ENCODE measurements around the gene TUBA3C. TPM values are rescaled to one million over a fixed set of nuclear protein-coding genes. Genes with fewer than 3 reads are reported as not detected.

Gene TUBA3C
- total RNA-seq, 2 donors from 2014 or later, result 87.1 TPM; not detected in 1

- intact Hi-C loops (cut with DNase I), result no loop called here
- peak; percentile 1 for DNase-seq (ENCODE audit: low spot score)
- no peaks in the 10 kb centered on the region for H3K27me3 ChIP-seq (replicated peaks; ENCODE audit: insufficient read depth)
- H3K27ac ChIP-seq, result no peak overlapping the region
- TF ChIP-seq CTCF (IDR thresholded peaks at IDR 0.05) (no peak), POLR2A (IDR thresholded peaks at IDR 0.05) (no peak)
- no peaks in the 10 kb centered on the region for H3K4me1 ChIP-seq (replicated peaks)
- H3K4me3 ChIP-seq, result no peak overlapping the region
- no peaks in the 10 kb centered on the region for H3K36me3 ChIP-seq
- WGBS, result 87% methylated on average over 8 of the region's 8 CpGs
- H3K9me3 ChIP-seq, result no peaks in the 10 kb centered on the region
These were observed 3.7 kb upstream of the TUBA3C start for GRCh38 chr13:19185086-19185864.

- WGBS, result 90% methylated on average over 5 of the region's 5 CpGs
These were observed 2.6 kb upstream of the TUBA3C start for GRCh38 chr13:19184176-19184575.

GRCh38 chr13:19183676-19184075 is 2.1 kb upstream of the TUBA3C start:
- H3K4me1 ChIP-seq (replicated peaks), result no peaks in the 10 kb centered on the region
- no peaks in the 10 kb centered on the region for H3K36me3 ChIP-seq
- no peaks in the 10 kb centered on the region for H3K27me3 ChIP-seq (replicated peaks; ENCODE audit: insufficient read depth)
- H3K4me3 ChIP-seq, result no peak overlapping the region
- H3K9me3 ChIP-seq, result no peaks in the 10 kb centered on the region
- TF ChIP-seq CTCF (IDR thresholded peaks at IDR 0.05) (no peak), POLR2A (IDR thresholded peaks at IDR 0.05) (no peak), POLR2AphosphoS5 (IDR thresholded peaks at IDR 0.05) (no peak)
- 58% methylated on average over 3 of the region's 3 CpGs for WGBS
- no peak overlapping the region for H3K27ac ChIP-seq
- intact Hi-C loops (cut with DNase I), result no loop called here
- peak; percentile 0 for DNase-seq (ENCODE audit: low spot score)

More at GRCh38 chr13:19184176-19184575, 2.6 kb upstream of the TUBA3C start:
- Histone ChIP-seq H3K4me1 (replicated peaks) (no peaks in the 10 kb centered on the region), H3K9me3 (no peaks in the 10 kb centered on the region), H3K27me3 (replicated peaks; ENCODE audit: insufficient read depth) (no peaks in the 10 kb centered on the region), H3K4me3 (no peak overlapping the region), H3K36me3 (no peaks in the 10 kb centered on the region), H3K27ac (no peak overlapping the region)
- no peak for TF ChIP-seq POLR2A (IDR thresholded peaks at IDR 0.05)
- no peak for TF ChIP-seq POLR2AphosphoS5 (IDR thresholded peaks at IDR 0.05)
- TF ChIP-seq CTCF (IDR thresholded peaks at IDR 0.05), result no peak
- DNase-seq (ENCODE audit: low spot score), result peak; percentile 1
- intact Hi-C loops (cut with DNase I), result no loop called here

- Histone ChIP-seq H3K4me1 (replicated peaks) (no peaks in the 10 kb centered on the region), H3K9me3 (no peaks in the 10 kb centered on the region), H3K27ac (no peak overlapping the region), H3K36me3 (no peaks in the 10 kb centered on the region), H3K27me3 (replicated peaks; ENCODE audit: insufficient read depth) (no peaks in the 10 kb centered on the region), H3K4me3 (no peak overlapping the region)
- TF ChIP-seq CTCF (IDR thresholded peaks at IDR 0.05) (no peak), POLR2A (IDR thresholded peaks at IDR 0.05) (no peak), POLR2AphosphoS5 (IDR thresholded peaks at IDR 0.05) (no peak)
- no peak for DNase-seq (ENCODE audit: low spot score)
- intact Hi-C loops (cut with DNase I), result no loop called here
- 88% methylated on average over 16 of the region's 16 CpGs for WGBS
These were observed 912 bp upstream of the TUBA3C start for GRCh38 chr13:19182536-19182935.

GRCh38 chr13:19181021-19181620 is 503 bp downstream of the TUBA3C start:
- H3K36me3 ChIP-seq, result no peaks in the 10 kb centered on the region
- H3K4me3 ChIP-seq, result no peak overlapping the region
- H3K27ac ChIP-seq, result no peak overlapping the region
- H3K9me3 ChIP-seq, result no peaks in the 10 kb centered on the region
- intact Hi-C loops (cut with DNase I), result no loop called here
- TF ChIP-seq POLR2A (IDR thresholded peaks at IDR 0.05), result no peak
- no peak for TF ChIP-seq POLR2AphosphoS5 (IDR thresholded peaks at IDR 0.05)
- no peak for TF ChIP-seq CTCF (IDR thresholded peaks at IDR 0.05)
- no peaks in the 10 kb centered on the region for H3K4me1 ChIP-seq (replicated peaks)
- H3K27me3 ChIP-seq (replicated peaks; ENCODE audit: insufficient read depth), result no peaks in the 10 kb centered on the region
- DNase-seq (ENCODE audit: low spot score), result no peak
- WGBS, result 93% methylated on average over 24 of the region's 24 CpGs
